ENCODE data around the gene PRKAR1A. TPM values are rescaled to one million over a fixed set of nuclear protein-coding genes. Genes with fewer than 3 reads are reported as not detected.

PRKAR1A gene
- total RNA-seq, 1 experiment from 2014 or later: 158 TPM

GRCh38 chr17:68497885-68498319 is 14.3 kb upstream of the PRKAR1A start (continued):
- TF ChIP-seq, protein P1, sequence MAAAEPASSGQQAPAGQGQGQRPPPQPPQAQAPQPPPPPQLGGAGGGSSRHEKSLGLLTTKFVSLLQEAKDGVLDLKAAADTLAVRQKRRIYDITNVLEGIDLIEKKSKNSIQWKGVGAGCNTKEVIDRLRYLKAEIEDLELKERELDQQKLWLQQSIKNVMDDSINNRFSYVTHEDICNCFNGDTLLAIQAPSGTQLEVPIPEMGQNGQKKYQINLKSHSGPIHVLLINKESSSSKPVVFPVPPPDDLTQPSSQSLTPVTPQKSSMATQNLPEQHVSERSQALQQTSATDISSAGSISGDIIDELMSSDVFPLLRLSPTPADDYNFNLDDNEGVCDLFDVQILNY (CRISPR knock-in tag; IDR thresholded peaks at IDR 0.05): no peak

DNA sequence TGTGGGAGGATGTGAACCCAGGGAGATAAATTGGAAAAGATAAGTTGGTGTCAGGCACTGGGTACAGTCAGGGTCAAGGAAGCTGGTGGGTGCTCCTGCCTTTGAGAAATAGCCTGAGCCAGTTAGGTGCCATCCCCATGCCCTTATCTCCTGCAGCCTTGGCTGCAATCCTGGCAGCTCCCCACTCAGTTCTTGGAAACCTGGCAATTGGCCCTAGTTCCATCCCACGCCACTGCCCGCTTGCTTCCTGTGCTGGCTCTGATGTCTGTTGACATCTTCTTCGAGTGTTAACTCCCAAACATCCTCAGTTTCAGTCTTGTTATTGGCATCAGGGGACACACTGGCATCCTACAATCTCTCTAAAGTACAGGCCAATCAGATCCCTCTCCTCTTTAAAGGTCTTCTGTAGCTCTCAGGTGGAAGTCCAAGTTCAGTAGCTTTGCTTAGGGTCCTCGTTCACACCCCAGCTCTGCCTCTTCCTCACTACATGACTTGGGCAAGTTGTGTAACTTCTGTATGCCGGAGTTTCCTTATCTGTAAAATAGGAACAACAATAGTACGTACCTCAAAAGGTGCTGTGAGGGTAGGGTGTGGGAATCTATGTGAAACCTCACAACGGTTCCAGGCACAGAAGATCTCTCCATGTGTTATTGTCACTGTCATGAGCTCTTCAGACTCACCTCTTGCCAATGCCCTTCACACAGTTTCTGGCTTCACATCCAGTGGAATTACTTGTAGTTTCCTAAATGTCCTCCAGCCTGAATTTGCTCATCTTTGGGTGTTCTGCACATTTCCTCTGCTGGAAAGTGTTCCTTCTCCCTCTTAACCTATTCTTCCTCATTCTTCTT is 13.5 kb upstream of the PRKAR1A start:
- ChIA-PET POLR2A (no interaction called here), CTCF (no interaction called here)
- Mint-ChIP-seq H3K36me3 (peaks cover 5% of the 10 kb centered on the region), H3K27me3 (ENCODE audit: low read depth) (no peaks in the 10 kb centered on the region; the same call in none of the 2 replicates), H3K4me3 (no peak overlapping the region), H3K9me3 (peaks cover 11% of the 10 kb centered on the region), H3K4me1 (0 out of 2 replicates have a peak, but pooled peaks cover 2% of the 10 kb centered on the region), H3K27ac (no peak overlapping the region)
- ATAC-seq (no peak), DNase-seq (ENCODE audit: low spot score) (no peak)
- TF ChIP-seq, protein P2, sequence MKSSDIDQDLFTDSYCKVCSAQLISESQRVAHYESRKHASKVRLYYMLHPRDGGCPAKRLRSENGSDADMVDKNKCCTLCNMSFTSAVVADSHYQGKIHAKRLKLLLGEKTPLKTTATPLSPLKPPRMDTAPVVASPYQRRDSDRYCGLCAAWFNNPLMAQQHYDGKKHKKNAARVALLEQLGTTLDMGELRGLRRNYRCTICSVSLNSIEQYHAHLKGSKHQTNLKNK (CRISPR knock-in tag; IDR thresholded peaks at IDR 0.05): no peak
- no peak for TF ChIP-seq MAX (CRISPR knock-in tag; IDR thresholded peaks at IDR 0.05)
- TF ChIP-seq ZNF396 (CRISPR knock-in tag; IDR thresholded peaks at IDR 0.05; ENCODE audit: borderline replicate concordance): no peak
- no peak for TF ChIP-seq FOXP1 (CRISPR knock-in tag; IDR thresholded peaks at IDR 0.05; ENCODE audit: borderline replicate concordance)
- TF ChIP-seq GTF2I (CRISPR knock-in tag; conservative IDR thresholded peaks at IDR 0.05): no peak
- no peak for TF ChIP-seq ATF2 (CRISPR knock-in tag; IDR thresholded peaks at IDR 0.05; ENCODE audit: borderline replicate concordance, low read depth)
- no peak for TF ChIP-seq TCF7 (CRISPR knock-in tag; IDR thresholded peaks at IDR 0.05; ENCODE audit: low read depth)
- TF ChIP-seq SMAD3 (CRISPR knock-in tag; IDR thresholded peaks at IDR 0.05; ENCODE audit: borderline replicate concordance): no peak
- TF ChIP-seq, protein P3, sequence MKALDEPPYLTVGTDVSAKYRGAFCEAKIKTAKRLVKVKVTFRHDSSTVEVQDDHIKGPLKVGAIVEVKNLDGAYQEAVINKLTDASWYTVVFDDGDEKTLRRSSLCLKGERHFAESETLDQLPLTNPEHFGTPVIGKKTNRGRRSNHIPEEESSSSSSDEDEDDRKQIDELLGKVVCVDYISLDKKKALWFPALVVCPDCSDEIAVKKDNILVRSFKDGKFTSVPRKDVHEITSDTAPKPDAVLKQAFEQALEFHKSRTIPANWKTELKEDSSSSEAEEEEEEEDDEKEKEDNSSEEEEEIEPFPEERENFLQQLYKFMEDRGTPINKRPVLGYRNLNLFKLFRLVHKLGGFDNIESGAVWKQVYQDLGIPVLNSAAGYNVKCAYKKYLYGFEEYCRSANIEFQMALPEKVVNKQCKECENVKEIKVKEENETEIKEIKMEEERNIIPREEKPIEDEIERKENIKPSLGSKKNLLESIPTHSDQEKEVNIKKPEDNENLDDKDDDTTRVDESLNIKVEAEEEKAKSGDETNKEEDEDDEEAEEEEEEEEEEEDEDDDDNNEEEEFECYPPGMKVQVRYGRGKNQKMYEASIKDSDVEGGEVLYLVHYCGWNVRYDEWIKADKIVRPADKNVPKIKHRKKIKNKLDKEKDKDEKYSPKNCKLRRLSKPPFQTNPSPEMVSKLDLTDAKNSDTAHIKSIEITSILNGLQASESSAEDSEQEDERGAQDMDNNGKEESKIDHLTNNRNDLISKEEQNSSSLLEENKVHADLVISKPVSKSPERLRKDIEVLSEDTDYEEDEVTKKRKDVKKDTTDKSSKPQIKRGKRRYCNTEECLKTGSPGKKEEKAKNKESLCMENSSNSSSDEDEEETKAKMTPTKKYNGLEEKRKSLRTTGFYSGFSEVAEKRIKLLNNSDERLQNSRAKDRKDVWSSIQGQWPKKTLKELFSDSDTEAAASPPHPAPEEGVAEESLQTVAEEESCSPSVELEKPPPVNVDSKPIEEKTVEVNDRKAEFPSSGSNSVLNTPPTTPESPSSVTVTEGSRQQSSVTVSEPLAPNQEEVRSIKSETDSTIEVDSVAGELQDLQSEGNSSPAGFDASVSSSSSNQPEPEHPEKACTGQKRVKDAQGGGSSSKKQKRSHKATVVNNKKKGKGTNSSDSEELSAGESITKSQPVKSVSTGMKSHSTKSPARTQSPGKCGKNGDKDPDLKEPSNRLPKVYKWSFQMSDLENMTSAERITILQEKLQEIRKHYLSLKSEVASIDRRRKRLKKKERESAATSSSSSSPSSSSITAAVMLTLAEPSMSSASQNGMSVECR (CRISPR knock-in tag; IDR thresholded peaks at IDR 0.05; ENCODE audit: borderline replicate concordance): no peak
- no peak for TF ChIP-seq CBFB (CRISPR knock-in tag; IDR thresholded peaks at IDR 0.05; ENCODE audit: low read depth)
- TF ChIP-seq E2F4 (CRISPR knock-in tag; IDR thresholded peaks at IDR 0.05; ENCODE audit: borderline replicate concordance, low read depth): no peak
- no peak for TF ChIP-seq NFATC4 (CRISPR knock-in tag; IDR thresholded peaks at IDR 0.05)
- no peak for TF ChIP-seq MLX (CRISPR knock-in tag; IDR thresholded peaks at IDR 0.05)

All from WTC11 (cell line).